IgD-negative memory B cell (primary cell): Measurements from ENCODE around the gene OPRD1. TPM values are rescaled to one million over a fixed set of nuclear protein-coding genes. Genes with fewer than 3 reads are reported as not detected.
"Not testable (repeated sequence)": the region's sequence is repeated elsewhere in the genome, so short reads cannot be mapped to it uniquely, and the experiment has no call there.

Source experiments
- H3K27ac Mint-ChIP-seq, 3 donors: one replicate each; pipeline ENCODE4 v1.8.0; 2020 to 2022; ENCODE audit warnings: mild to moderate bottlenecking in 3 of 3, mixed read lengths in 3 of 3, moderate library complexity in 1 of 3
- H3K27me3 Mint-ChIP-seq: one replicate; pipeline ENCODE4 v1.8.0; 2021; ENCODE audit warnings: mixed read lengths
- H3K36me3 Mint-ChIP-seq: one replicate; pipeline ENCODE4 v1.8.0; 2020; ENCODE audit warnings: mild to moderate bottlenecking, mixed read lengths
- H3K4me1 Mint-ChIP-seq, 3 donors: one replicate each; pipeline ENCODE4 v1.8.0; 2020 to 2022; ENCODE audit warnings: mixed read lengths in 3 of 3, mild to moderate bottlenecking in 1 of 3
- H3K4me3 Mint-ChIP-seq, 4 donors: one replicate each; pipeline ENCODE4 v1.8.0; 2020 to 2022; ENCODE audit warnings: mild to moderate bottlenecking in 4 of 4, mixed read lengths in 4 of 4, moderate library complexity in 3 of 4
- H3K9me3 Mint-ChIP-seq, 3 donors: one replicate each; pipeline ENCODE4 v1.8.0; 2020 to 2021; ENCODE audit warnings: mixed read lengths in 3 of 3, mild to moderate bottlenecking in 1 of 3
- polyA plus RNA-seq: library from polyadenylated mRNA; unstranded; fragments of 300-500 nt; fragmentation: Illumina TruSeq; gene quantifications from one replicate; pipeline ENCODE4 v1.2.3, GENCODE V29; 2021

Gene OPRD1
- polyA plus RNA-seq, 1 donor from 2014 or later: 0.03 TPM

DNA sequence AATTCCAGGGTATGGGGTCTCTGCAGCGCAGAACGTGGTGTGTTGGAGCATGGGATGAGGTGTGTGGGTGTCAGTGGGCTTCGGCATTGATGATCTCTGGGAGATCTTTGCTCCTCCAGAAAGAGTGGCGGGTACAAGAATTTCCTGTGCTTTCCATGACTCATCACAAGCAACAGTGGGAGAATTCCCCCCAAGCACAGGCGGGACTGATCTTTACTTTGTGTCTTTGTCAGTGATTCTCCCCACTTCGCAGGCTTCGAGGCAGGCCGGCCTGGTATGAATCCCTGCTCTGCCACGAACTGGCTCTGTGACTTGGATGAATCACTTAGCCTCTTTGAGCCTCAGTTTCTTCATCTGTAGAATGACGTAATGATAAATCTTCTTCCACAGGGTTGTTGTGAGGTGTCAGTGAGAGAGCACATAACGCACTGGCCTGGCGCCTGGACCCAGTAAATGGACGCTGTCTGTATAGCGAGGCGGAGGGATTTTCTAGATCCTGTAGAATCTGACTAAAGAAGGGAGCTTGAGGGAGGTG, 2.0 kb downstream of the OPRD1 start:
- H3K4me3 Mint-ChIP-seq: no peak overlapping the region
- no peaks in the 10 kb centered on the region for H3K36me3 Mint-ChIP-seq
- H3K27me3 Mint-ChIP-seq: peaks cover 55% of the 10 kb centered on the region
- no peaks in the 10 kb centered on the region for H3K9me3 Mint-ChIP-seq
- peaks cover 0 to 3% (median 2%) of the 10 kb centered on the region in 3 donors for H3K4me1 Mint-ChIP-seq
- H3K27ac Mint-ChIP-seq: no peak overlapping the region

DNA sequence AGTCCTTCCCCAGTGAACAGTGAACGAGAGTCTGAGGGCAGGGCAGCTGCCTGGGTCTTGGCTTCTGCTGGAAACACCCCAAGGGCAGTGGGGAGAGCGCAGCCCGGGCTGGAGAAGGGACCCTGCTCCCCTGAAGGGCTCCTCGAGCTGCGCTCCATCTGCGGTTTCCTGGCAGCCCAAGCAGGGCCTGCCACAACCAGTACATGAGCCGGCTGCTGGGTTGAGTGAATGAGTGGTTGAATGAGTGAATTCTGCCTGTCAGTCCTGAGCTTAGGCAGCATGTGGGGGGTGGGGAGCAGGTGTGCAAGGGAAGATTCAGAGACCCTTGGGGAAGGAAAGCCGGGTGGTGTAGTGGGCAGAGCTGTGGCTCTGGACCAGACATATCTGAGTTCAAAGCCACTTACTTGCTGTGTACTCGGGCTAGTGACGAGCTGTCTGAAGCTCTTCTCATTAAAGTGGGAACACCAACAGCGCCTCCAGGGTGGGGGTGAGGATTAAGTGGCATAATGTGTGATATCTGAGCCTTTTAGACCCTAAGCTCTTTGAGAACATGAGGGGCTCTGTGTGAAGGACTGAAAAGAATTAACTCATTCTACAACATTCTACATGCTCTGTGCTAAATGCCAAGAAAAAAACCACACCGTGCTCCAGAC, 3.7 kb downstream of the OPRD1 start:
- Mint-ChIP-seq H3K9me3 (peaks cover 0 to 2% (median 0%) of the 10 kb centered on the region in 3 donors), H3K36me3 (no peaks in the 10 kb centered on the region), H3K4me1 (peaks cover 0 to 3% (median 2%) of the 10 kb centered on the region in 3 donors), H3K27ac (no peak overlapping the region), H3K4me3 (no peak overlapping the region), H3K27me3 (peaks cover 52% of the 10 kb centered on the region)

DNA sequence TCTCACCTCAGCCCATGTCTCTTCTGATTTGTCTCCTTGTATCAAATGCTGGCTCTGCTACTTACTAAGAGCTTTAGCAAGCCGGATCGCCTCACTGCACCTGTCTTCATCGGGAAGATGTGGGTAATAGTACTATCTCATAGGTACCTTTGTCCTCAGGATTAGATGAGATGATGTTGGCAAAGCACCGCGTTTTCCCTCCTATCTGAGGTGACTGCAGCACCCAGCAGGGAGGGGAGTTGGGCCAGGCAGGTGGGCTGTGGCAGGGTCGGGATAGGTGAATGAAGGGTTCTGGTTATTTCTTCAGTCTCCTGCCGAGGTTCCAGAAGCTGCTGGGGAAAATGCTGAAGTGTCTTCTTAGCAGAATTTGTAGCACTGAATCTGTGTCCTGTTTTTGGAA, 5.2 kb downstream of the OPRD1 start:
- Mint-ChIP-seq H3K27ac (no peak overlapping the region), H3K27me3 (peaks cover 40% of the 10 kb centered on the region), H3K4me3 (no peak overlapping the region), H3K36me3 (no peaks in the 10 kb centered on the region), H3K4me1 (peaks cover 0 to 3% (median 2%) of the 10 kb centered on the region in 3 donors), H3K9me3 (peaks cover 0 to 2% (median 0%) of the 10 kb centered on the region in 3 donors)

DNA sequence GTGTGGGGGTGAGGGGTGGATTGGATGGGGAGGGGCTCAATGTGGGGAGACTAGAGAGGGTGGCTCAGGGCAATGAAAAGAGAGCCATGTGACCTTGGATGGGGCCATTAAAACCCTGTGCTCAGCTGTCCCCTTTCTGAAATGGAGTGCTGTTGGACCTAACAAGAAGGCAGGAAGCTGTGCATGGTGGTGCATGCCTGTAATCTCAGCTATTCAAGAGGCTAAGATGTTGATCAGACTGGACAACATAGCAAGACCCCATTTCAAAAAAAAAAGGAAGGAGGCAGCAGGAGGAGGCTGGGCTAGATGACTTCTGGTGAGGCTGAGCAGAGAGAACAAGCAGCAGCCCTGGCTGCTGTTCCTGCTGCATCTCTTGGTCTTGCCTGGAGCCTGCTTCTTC, 7.0 kb downstream of the OPRD1 start:
- H3K36me3 Mint-ChIP-seq: no peaks in the 10 kb centered on the region
- H3K27me3 Mint-ChIP-seq: peaks cover 25% of the 10 kb centered on the region
- H3K4me3 Mint-ChIP-seq: no peak overlapping the region
- H3K27ac Mint-ChIP-seq: no peak overlapping the region
- peaks cover 0 to 2% (median 0%) of the 10 kb centered on the region in 3 donors for H3K9me3 Mint-ChIP-seq
- peaks cover 0 to 2% (median 0%) of the 10 kb centered on the region in 3 donors for H3K4me1 Mint-ChIP-seq

DNA sequence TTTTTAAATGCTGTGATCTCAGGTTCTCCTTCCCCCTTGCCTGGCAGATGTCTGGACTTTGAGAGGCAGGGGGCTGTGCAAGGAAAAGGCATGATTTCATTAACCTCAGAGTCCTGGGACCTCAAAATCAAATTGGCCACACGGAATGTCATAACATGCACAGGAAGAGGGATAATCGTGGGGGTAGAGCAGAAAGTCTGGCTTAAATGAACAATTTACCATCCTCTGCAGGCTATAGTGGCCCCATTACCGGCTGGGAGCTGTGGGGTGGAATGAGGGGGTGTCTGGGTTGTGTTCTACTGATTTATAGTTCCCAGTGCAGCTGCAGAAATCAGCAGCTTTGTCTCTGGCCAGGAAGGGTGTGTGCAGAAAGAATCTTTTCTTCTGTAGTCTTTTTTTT, 10.8 kb downstream of the OPRD1 start:
- Mint-ChIP-seq H3K27ac (no peak overlapping the region), H3K4me1 (no peaks in the 10 kb centered on the region), H3K27me3 (peaks cover 4% of the 10 kb centered on the region), H3K4me3 (no peak overlapping the region), H3K9me3 (peaks cover 0 to 2% (median 0%) of the 10 kb centered on the region in 3 donors), H3K36me3 (peaks cover 2% of the 10 kb centered on the region)

DNA sequence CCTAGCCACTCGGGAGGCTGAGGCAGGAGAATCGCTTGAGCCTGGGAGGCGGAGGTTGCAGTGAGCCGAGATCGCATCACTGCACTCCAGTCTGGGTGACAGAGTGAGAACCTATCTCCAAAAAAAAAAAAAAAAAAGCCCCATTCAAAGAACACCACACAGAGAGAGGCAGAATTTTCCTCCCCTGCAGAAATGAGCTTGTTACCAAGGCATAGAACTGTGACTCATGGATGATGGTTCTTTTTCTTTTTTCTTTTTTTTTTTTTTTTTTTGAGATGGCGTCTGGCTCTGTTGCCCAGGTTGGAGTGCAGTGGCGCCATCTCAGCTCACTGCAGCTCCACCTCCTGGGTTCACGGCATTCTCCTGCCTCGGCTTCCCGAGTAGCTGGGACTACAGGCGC, 12.1 kb downstream of the OPRD1 start:
- H3K4me3 Mint-ChIP-seq, H3K4me1 Mint-ChIP-seq, H3K27ac Mint-ChIP-seq, H3K9me3 Mint-ChIP-seq, H3K36me3 Mint-ChIP-seq, H3K27me3 Mint-ChIP-seq: not testable (repeated sequence)

DNA sequence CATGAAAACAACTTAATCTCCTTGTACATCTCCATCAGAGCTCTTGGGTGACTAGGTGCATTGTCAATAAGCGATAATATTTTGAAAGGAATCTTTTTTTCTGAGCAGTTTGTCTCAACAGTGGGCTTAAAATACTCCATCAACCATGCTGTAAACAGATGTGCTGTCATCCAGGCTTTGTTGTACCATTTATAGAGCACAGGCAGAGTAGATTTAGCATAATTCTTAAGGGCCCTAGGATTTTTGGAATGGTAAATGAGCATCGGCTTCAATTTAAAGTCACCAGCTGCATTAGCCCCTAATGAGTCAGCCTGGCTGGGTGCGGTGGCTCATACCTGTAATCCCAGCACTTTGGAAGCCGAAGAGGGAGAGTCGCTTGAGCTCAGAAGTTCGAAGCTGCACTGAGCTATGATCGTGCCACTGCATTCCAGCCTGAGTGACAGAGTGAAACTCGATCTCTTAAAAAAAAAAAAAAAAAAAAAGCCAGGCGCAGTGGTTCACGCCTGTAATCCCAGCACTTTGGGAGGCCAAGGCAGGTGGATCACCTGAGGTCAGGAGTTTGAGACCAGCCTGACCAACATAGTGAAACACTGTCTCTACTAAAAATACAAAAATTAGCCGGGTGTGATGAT, 16.4 kb downstream of the OPRD1 start:
- not testable (repeated sequence) for H3K36me3 Mint-ChIP-seq, H3K9me3 Mint-ChIP-seq, H3K4me3 Mint-ChIP-seq, H3K27ac Mint-ChIP-seq, H3K27me3 Mint-ChIP-seq, H3K4me1 Mint-ChIP-seq

DNA sequence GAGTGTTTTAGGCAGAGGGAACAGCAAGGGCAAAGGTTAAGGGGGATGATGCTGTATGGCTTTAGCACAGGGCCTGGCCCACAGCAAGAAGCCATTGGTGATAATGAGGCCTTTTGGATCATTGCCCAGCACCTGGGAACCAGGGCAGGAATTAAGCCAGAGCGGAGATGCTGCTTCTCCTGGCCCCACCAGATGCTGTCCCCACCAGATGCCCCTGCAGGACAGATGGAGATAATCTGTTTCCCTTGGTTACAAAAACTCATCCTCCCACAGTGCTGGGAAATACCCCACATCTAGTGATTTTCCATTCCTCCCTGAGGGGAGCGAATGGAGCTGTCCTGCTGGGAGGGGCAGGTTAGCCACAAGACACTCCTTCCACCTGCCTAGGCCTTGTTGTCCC, 18.8 kb downstream of the OPRD1 start:
- peaks cover 4% of the 10 kb centered on the region for H3K36me3 Mint-ChIP-seq
- no peaks in the 10 kb centered on the region for H3K9me3 Mint-ChIP-seq
- no peak overlapping the region for H3K4me3 Mint-ChIP-seq
- H3K4me1 Mint-ChIP-seq: peaks cover 0 to 2% (median 0%) of the 10 kb centered on the region in 3 donors
- H3K27me3 Mint-ChIP-seq: peaks cover 8% of the 10 kb centered on the region
- no peak overlapping the region for H3K27ac Mint-ChIP-seq

DNA sequence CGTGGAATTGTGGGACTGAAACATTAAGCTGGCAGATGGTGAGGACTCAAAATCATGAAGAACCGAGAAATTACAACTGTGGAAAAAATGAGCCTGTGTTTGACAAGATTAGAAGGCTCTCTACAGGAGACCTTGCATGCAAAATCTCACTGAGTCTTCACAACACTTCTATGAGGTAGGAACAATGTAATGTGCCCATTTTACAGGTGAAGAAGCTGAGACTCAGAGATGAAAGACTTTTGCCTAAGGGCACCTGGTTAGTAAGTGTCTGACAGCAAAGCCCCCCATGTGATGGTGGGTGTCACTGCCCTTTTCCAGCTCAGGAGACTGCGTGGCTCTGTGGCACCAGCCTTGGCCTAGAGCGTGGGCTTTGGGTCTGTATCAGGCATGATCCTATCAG, 21.0 kb downstream of the OPRD1 start:
- Mint-ChIP-seq H3K27me3 (peaks cover 12% of the 10 kb centered on the region), H3K9me3 (no peaks in the 10 kb centered on the region), H3K4me1 (peaks cover 0 to 2% (median 0%) of the 10 kb centered on the region in 3 donors), H3K36me3 (peaks cover 2% of the 10 kb centered on the region), H3K4me3 (no peak overlapping the region), H3K27ac (no peak overlapping the region)

DNA sequence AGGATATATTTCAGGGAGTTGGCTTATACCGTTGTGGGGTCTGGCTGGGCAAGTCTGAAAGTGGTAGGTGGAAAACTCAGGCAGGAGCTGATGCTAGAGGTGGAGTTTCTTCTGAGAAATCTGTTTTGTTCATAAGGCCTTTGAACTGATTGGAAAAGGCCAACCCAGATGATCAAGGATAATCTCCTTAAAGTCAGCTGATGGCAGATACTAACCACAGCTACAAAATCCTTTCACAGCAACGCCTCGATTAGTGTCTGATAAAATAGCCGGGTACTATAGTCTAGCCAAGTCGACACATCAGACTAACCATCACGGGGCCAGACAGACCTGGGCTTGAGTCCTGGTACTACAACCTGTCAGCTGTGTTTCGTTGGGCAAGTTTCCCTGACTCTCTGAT, 21.4 kb downstream of the OPRD1 start:
- no peaks in the 10 kb centered on the region for H3K9me3 Mint-ChIP-seq
- no peak overlapping the region for H3K27ac Mint-ChIP-seq
- H3K27me3 Mint-ChIP-seq: peaks cover 12% of the 10 kb centered on the region
- H3K4me1 Mint-ChIP-seq: peaks cover 0 to 2% (median 0%) of the 10 kb centered on the region in 3 donors
- peaks cover 2% of the 10 kb centered on the region for H3K36me3 Mint-ChIP-seq
- no peak overlapping the region for H3K4me3 Mint-ChIP-seq

DNA sequence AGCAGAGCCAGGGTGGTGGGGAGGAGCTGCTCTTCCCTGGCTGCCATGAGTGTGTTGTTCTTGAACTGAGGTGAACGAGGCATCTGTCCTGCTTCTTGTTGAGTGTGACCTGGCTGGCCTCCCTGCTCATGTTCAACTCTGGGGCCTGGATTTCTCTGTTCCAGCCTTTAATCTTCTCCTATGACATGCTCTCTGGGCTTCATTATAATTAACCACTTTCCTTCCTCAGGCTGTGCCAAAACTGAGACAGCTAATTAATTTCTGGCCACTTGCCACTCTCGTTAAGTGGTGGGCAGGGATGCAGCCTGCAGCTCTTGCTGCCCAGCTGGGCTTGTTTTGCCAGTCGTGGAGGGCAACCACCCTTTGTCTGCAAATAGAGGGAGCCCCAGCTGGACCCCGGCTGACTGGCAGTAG, 23.3 kb downstream of the OPRD1 start:
- Mint-ChIP-seq H3K4me3 (no peak overlapping the region), H3K9me3 (no peaks in the 10 kb centered on the region), H3K27me3 (peaks cover 6% of the 10 kb centered on the region), H3K36me3 (no peaks in the 10 kb centered on the region), H3K4me1 (peaks cover 0 to 2% (median 0%) of the 10 kb centered on the region in 3 donors), H3K27ac (no peak overlapping the region)

DNA sequence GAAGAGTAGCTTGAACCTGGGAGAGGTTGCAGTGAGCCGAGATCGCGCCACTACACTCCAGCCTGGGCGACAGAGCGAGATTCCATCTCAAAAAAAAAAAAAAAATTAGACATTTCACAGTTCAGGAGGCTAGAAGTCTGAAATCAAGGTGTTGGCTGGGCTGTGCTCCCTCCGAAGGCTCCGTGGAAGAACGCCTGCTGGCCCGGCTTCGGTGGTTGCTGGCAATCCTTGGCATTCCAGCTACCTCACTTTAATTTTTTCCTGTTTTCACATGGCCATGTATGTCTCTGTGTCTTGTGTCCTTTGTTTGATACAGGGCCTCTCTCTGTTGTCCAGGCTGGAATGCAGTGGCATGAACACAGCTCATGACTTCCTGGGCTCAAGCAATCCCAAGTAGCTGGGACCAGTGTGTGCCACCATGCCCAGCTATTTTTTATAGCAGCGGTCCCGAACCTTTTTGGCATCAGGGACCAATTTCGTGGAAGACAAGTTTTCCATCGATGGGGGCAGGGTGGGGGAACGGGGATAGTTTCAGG, 24.5 kb downstream of the OPRD1 start:
- Mint-ChIP-seq H3K27ac (no peak overlapping the region), H3K36me3 (no peaks in the 10 kb centered on the region), H3K4me1 (no peaks in the 10 kb centered on the region), H3K27me3 (peaks cover 6% of the 10 kb centered on the region), H3K4me3 (no peak overlapping the region), H3K9me3 (no peaks in the 10 kb centered on the region)

DNA sequence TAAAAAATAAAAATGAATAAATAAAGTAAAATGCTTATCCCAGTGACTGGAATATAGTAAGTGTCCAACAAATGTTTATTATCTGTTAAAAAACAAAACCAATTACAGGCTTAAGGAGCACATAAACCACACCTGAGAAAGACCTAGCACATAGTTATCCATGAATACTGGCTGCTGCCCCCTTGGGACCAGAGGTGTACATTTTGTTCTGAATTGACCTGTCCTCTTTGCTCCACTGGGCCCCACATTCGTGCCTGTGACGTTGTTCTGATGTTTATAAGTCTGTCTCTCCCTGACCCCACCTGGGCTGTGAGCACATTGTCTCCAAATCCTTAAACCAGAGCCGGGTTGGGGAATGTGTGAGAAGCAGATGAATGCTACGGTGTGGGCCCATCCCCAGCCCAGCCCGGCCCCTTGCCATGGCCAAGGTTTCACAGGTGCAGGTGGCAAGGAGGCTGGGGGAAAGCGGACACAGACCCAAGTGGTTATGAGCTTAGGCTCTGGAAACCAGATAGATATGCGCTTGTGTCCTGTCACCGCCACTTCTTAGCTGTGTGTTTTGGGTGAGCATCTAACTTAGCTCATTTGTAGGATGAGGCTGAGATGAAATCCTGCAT, 29.1 kb downstream of the OPRD1 start:
- Mint-ChIP-seq H3K36me3 (no peaks in the 10 kb centered on the region), H3K27me3 (peaks cover 8% of the 10 kb centered on the region), H3K27ac (no peak overlapping the region), H3K9me3 (no peaks in the 10 kb centered on the region), H3K4me3 (no peak overlapping the region), H3K4me1 (peaks cover 1 to 7% (median 5%) of the 10 kb centered on the region in 3 donors)

DNA sequence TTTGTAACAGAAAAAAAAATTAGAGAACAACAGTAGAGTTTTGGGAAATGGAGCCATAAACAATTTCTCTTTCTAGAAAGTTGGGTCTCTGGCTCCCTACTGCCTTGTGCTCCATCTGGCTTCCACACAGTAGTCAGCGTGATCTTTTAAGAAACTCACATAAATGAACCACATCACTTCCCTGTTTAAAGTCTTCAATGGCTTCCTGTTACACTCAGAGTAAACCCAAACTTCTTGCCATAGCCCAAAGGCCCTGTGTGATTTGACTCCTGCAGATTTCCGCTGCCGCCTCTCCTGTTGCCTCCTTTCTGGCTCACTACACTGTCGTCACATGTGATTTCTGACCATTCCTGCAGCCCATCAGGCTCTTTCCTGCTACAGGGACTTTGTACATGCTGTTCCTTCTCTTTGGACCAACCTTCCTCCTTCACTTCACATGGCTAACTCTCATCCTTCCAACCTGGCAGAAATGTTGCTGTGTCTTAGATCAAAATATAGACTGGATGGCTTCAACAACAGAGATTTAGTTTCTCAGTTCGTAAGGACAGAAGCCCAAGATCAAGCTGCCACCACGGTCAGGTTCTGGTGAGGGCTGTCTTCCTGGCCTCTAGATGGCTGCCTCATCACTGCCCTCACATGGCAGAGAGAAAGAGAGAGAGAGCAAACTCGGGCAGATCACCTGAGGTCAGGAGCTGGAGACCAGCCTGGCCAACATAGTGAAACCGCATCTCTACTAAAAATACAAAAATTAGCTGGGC, 34.0 kb downstream of the OPRD1 start:
- Mint-ChIP-seq H3K27me3 (peaks cover 3% of the 10 kb centered on the region), H3K9me3 (no peaks in the 10 kb centered on the region), H3K27ac (peak overlapping the region in 1 of 3 donors; percentile 92), H3K4me3 (peak overlapping the region in 1 of 4 donors; percentile 8), H3K36me3 (peaks cover 1% of the 10 kb centered on the region), H3K4me1 (peaks cover 3 to 9% (median 7%) of the 10 kb centered on the region in 3 donors)

DNA sequence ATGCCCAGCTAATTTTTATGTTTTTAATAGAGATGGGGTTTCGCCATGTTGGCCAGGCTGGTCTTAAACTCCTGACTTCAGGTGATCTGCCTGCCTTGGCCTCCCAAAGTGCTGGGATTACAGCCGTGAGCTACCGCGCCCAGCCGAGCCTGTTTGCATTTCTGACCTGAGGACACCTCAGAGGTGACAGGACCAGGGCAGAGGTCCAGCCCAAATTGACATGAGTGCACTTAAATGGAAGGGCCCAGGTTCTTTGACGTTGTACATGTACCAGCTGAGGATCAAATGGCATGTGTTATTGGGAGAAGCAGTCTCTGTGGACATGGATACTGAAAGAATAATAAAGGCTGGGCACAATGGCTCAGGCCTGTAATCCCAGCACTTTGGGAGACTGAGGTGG, 35.2 kb downstream of the OPRD1 start:
- not testable (repeated sequence) for H3K36me3 Mint-ChIP-seq

More for the DNA sequence above, 35.2 kb downstream of the OPRD1 start:
- not testable (repeated sequence) for H3K9me3 Mint-ChIP-seq, H3K4me1 Mint-ChIP-seq, H3K4me3 Mint-ChIP-seq, H3K27ac Mint-ChIP-seq, H3K27me3 Mint-ChIP-seq
